Progenitor cell of endocrine pancreas (in vitro differentiated cells): Measurements from ENCODE around the gene ROR1. TPM values are rescaled to one million over a fixed set of nuclear protein-coding genes. Genes with fewer than 3 reads are reported as not detected.
"Not testable (repeated sequence)": the region's sequence is repeated elsewhere in the genome, so short reads cannot be mapped to it uniquely, and the experiment has no call there.

ENCODE experiments used
- DNase-seq: peaks from one replicate; pipeline ENCODE4 v3.0.0; 2021; ENCODE audit warnings: low spot score; ENCODE audit not compliant: unreplicated experiment
- H3K27ac Mint-ChIP-seq: 2 replicates; pipeline ENCODE4 v1.8.0; 2021; ENCODE audit warnings: mild to moderate bottlenecking, moderate library complexity, mixed read lengths
- H3K27me3 Mint-ChIP-seq: 2 replicates; pipeline ENCODE4 v1.8.0; 2021; ENCODE audit warnings: mixed read lengths
- H3K36me3 Mint-ChIP-seq: 2 replicates; pipeline ENCODE4 v1.8.0; 2022; ENCODE audit warnings: mixed read lengths; ENCODE audit not compliant: insufficient read depth
- H3K4me1 Mint-ChIP-seq: 2 replicates; pipeline ENCODE4 v1.8.0; 2021; ENCODE audit warnings: low read depth, mixed read lengths
- H3K4me3 Mint-ChIP-seq: 2 replicates; pipeline ENCODE4 v1.8.0; 2021; ENCODE audit warnings: low read depth, mild to moderate bottlenecking, moderate library complexity, mixed read lengths
- H3K9me3 Mint-ChIP-seq: 2 replicates; pipeline ENCODE4 v1.8.0; 2021; ENCODE audit warnings: low read depth, mixed read lengths
- CTCF ChIP-seq: fragments of 200-600 bp; sonication (generic); IDR thresholded peaks from one replicate; pipeline ENCODE4 v1.5.0; 2021; ENCODE audit warnings: antibody characterized with exemption, mild to moderate bottlenecking; ENCODE audit not compliant: unreplicated experiment
- total RNA-seq: library from RNA; stranded (reverse); gene quantifications from 2 replicates; pipeline ENCODE4 v1.2.1, GENCODE V29; 2021

ROR1 gene
- total RNA-seq, 1 donor from 2014 or later, result 63.8 TPM

GRCh38 chr1:64223329-64224151 lies 449.7 kb downstream of the ROR1 start:
- no peaks in the 10 kb centered on the region for H3K4me1 Mint-ChIP-seq
- no peaks in the 10 kb centered on the region for H3K36me3 Mint-ChIP-seq
- H3K27me3 Mint-ChIP-seq, result no peaks in the 10 kb centered on the region
- no peaks in the 10 kb centered on the region for H3K9me3 Mint-ChIP-seq
- no peak overlapping the region for H3K4me3 Mint-ChIP-seq
- no peak overlapping the region for H3K27ac Mint-ChIP-seq
- no peak for DNase-seq
- TF ChIP-seq CTCF, result no peak

- H3K27me3 Mint-ChIP-seq, H3K4me3 Mint-ChIP-seq, H3K36me3 Mint-ChIP-seq, DNase-seq, H3K9me3 Mint-ChIP-seq, H3K27ac Mint-ChIP-seq, H3K4me1 Mint-ChIP-seq: not testable (repeated sequence)
Measured at GRCh38 chr1:64224236-64224635, 450.4 kb downstream of the ROR1 start.

- TF ChIP-seq CTCF, result no peak
- H3K36me3 Mint-ChIP-seq, result no peaks in the 10 kb centered on the region
- no peaks in the 10 kb centered on the region for H3K9me3 Mint-ChIP-seq
- no peak overlapping the region for H3K4me3 Mint-ChIP-seq
- no peaks in the 10 kb centered on the region for H3K27me3 Mint-ChIP-seq
- no peak overlapping the region for H3K27ac Mint-ChIP-seq
- H3K4me1 Mint-ChIP-seq, result peaks cover 3% of the 10 kb centered on the region
- DNase-seq, result no peak
Measured at GRCh38 chr1:64228167-64228957, 454.5 kb downstream of the ROR1 start.

GRCh38 chr1:64229307-64229706 lies 455.5 kb downstream of the ROR1 start:
- DNase-seq, result no peak
- Mint-ChIP-seq H3K4me1 (peaks cover 3% of the 10 kb centered on the region), H3K36me3 (no peaks in the 10 kb centered on the region), H3K27me3 (no peaks in the 10 kb centered on the region), H3K4me3 (no peak overlapping the region), H3K9me3 (no peaks in the 10 kb centered on the region), H3K27ac (no peak overlapping the region)
- TF ChIP-seq CTCF, result no peak

Other genes with a start within 250 kb of the ROR1 start
- 31.1 and 34.5 TPM in 2 replicates for gene PGM1, start 180.6 kb upstream of the ROR1 start, total RNA-seq